Stimulated activated CD8-positive, alpha-beta memory T cell treated with anti-CD3 and anti-CD28 coated beads, Interleukin-2, amount 100 ng/mL, for 48 hours (primary cell): Measurements from ENCODE around the gene LPGAT1.
A peak's percentile ranks its signal among the peaks of the same experiment; 100 is the strongest.
"Not testable (repeated sequence)": the region's sequence is repeated elsewhere in the genome, so short reads cannot be mapped to it uniquely, and the experiment has no call there.

Source experiments
- DNase-seq, 2 donors: peaks; one replicate each; pipeline ENCODE4 v3.0.0-alpha.2; 2020; ENCODE audit warnings: low read depth in 2 of 2

LPGAT1 gene

DNA sequence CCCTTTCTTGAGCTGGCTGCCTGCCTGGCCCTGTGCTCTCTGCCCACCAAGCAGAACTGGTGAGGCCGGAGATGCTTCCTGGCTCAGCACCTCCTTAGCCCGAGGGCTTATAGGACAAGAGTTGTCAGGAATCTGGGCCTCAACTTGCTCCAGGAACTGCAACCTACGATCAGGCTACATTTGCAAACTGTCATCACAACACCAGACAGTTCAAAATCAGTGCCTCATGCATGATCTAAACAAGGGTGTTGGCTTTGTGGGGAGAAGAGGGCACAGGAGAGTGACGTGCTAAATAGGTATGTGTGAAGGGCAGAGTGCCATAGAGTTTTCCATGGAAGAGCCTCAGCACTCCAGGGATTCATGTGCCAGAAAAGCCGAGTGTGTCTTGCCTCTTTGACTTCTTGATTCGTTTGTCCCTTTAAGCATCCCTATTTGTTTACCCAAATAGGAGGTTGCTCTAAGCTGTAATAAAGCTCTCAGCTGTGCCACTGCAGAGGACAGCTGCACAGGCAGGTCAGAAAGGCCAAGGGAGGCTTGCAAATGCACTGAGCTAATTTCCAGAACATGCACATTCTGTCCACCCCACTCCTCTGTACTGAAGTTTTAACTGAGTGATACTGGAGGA lies 125.0 kb downstream of the LPGAT1 start:
- no peak for DNase-seq

DNA sequence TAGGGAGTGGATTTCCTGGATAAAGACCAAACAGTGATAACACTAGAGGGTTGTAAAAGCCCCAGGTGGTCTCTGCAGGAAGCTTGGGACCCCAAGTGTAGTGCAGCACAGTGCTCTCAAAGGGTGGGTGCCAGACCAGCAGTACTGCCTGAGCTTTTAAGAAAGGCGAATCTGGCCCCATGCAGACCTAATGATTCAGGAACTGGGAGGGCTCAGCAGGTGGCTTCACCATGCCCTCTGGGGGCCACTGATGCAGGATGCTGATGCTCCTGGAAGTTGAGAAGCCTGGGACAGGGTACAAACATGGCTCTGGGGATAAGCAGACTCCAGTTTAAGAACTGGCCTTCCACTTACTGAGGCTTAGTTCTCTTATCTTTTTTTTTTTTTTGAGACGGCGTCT lies 126.0 kb downstream of the LPGAT1 start:
- no peak for DNase-seq

DNA sequence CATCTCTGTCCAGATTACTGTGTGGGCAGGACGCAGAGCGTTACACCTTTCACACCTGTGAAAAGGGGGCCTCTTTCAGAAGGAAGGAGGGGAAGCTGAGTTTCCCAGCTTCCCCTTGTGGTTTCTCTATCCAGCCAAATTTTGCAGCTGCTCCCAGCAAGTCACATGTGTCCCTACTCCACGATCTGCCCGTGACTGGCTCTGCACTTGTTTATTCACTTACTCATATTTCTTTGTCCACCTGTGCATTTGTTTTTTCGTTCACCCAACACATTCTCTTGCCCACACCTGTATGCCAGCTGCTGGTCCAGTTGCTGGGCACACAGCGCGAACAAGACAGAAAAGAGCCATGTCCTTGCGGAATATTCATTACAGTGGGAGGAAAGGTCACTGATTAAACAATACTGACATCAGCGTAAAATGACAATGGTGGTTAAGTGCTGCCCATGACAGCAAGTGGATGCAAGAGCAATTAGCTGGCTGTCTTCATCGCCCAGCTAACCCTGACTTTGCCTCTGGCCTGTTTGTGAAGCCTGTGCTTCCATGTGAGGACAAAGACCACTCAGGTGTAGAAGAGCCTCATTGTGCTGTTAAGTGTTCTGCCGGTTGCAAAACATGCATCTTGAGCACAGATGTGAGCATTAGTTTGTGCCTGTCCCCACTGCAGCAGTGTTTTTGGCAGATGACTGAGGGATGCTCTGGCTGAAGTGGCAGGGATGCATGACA lies 126.6 kb downstream of the LPGAT1 start:
- DNase-seq, result no peak

DNA sequence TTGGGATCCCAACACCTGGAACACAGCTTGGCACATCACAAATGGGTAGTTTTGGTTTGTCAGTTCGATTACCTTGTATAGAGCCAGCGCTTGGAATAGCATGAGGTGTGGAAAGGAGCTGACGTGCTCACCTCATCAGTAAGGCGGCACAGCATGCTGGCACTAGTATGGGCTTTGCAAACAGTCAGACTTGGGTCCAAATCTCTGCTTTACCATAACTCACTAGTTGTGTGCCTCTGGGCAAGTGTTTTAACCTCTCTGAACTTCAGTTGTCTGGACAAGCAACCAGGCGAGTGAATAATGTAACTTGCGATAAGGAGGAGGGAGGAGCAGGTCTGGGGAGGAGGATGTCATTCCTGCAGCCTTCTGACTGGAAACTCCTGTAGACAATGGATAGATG lies 128.8 kb downstream of the LPGAT1 start:
- DNase-seq, result no peak

DNA sequence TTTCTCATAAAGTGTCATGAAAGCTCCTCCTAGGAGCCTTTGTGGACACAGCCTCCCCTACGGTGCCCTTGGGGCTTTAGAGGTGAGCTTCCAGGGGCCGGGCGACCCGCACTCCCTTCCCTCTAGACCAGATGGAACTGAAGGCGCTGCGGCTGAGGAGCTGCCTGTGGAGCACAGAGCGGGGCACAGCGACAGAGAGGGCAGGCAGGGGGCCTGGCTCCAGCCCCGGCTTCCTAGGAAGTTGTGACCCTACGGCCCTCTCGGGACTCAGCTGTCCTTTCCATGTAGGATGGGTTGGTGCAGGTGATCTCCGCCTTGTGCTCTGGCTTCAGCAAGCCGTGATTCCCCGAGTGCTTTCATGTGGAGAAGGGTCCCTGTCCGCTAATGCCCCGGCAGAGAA lies 131.5 kb downstream of the LPGAT1 start:
- no peak for DNase-seq

DNA sequence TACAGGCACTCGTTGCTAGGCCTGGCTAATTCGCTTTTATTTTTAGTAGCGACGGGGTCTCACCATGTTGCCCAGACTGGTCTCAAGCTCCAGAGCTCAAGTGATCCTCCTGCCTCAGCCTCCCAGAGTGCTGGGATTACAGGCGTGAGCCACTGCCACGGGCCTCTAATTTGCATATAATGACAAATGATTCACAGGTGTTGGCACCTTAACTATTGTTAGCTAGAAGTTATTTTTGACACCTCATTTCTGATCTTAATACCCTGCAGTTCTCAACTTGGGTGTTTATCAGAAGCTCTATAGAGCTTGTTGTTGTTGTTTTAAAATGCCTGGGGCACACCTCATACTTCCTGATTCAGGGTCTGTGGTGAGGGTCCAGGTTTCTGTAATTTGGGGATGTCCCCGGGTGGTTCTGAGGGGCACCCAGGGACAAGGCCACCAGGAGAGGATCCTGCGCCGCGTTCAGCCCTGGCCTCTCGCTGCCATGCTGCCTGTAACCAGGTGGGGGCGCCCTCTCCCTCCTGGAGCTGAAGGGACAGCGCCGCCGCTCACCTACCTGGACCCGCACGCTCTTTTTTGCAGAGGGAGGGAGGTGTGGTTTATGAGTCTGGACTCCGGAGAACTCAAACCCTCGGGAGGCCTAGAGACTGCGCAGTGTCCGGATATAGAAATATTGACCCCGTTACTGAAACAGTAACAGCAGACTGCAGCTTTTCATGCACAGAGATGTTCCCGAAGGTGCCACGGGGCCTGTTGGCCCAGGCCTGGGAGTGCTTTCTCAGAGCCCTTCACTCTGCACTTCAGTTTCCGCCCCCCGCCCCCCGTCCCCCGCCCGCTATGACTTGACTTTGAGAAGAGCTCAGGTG lies 132.2 kb downstream of the LPGAT1 start:
- peak; percentile 71 to 80 for DNase-seq

DNA sequence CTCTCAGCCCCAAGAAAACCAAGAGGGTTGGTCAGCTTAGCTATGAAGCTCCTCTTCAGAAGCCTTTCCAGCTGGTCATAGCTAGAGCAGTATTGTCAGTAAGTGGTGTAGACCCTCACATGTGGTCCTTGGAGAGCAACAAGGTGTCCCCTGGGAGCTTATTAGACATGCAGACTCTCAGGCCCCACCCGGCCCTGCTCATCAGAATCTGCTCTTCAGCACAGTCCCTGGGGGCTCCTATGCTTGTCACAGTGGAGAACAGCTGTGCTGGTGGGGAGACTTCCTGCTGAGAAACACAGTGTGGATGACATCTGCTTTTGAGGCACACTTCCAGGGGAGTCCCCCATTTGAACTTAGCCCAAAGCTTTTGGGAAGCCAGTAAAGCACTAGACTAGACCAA lies 133.2 kb downstream of the LPGAT1 start:
- DNase-seq, result no peak

DNA sequence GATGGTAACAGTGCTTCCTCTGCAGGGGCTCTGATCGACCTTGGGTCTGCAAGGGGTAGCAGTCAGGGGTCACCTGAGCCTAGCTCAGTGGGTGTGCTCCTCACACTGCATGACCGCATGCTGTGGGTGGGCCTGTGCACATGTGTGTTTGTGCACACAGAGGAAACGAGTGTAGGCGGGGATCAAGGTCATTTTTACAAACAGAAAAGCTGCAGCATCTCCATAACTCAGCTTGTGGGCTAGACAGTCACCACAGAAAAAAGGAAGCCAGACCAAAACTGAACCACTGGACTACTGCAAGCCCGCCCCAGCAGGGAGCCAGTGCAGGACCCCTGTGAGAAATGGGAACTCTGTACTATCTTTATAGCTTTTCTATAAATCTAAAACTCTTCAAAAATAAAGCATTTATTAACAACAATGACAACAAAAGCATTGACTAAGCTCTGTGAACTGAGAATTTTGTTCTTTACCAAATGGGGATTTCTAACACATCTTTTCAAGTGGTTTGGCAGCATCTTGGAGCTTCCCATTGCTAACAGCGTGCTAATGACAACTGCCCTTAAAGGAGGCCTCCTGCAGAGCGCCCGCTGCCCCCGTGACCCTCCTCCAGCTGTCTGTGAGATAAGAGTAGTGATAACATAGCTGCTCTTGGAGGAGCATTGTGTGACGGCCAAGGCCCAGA lies 135.3 kb downstream of the LPGAT1 start:
- no peak for DNase-seq

DNA sequence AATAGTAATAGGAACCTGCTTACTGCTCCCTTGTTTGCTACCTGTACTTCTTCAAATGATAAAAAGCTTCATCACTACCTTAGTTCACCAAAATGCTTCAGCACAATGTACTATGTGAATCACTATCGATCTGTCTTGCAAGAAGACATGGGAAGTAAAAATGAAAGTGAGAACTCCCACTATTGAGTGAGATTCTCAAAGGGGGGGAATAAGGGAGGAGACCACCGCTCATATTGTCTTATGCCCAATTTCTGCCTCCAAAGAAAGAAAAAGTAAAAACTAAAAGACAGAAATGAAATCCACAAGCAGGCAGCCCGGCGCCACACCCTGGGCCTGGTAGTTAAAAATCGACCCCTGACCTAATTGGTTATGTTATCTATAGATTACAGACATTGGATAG lies 136.7 kb downstream of the LPGAT1 start:
- not testable (repeated sequence) for DNase-seq
